ENCODE measurements around the gene S100A2. TPM values are rescaled to one million over a fixed set of nuclear protein-coding genes. Genes with fewer than 3 reads are reported as not detected.

Gene S100A2
- total RNA-seq, 1 experiment from 2014 or later = 373 TPM

GRCh38 chr1:153560771-153561465 is 4.7 kb downstream of the S100A2 start:
- ChIA-PET POLR2A (ENCODE audit: unreplicated experiment) (interaction anchor here (0.7 kb wide), 1 partner anchor 46 kb away, joined by 3 read pairs; no protein-coding TSS in a partner anchor), CTCF (interaction anchor here (0.6 kb wide), 2 partner anchors 53 to 207 kb away, joined by 3 to 5 read pairs; no protein-coding TSS in a partner anchor)
- Histone ChIP-seq H3F3A (ENCODE audit: low read length, unreplicated experiment) (peaks cover 2% of the 10 kb centered on the region), H3K4me1 (ENCODE audit: insufficient read depth, low read length) (peaks cover 31% of the 10 kb centered on the region), H3K9ac (ENCODE audit: low read length) (no peak overlapping the region), H3K4me2 (ENCODE audit: low read length) (no peak overlapping the region), H3K27me3 (ENCODE audit: low read length) (no peaks in the 10 kb centered on the region), H3K4me3 (ENCODE audit: low read length) (no peak overlapping the region), H3K27ac (ENCODE audit: low read length) (no peak overlapping the region), H3K79me2 (ENCODE audit: low read length) (peaks cover 34% of the 10 kb centered on the region), H3K36me3 (ENCODE audit: low read depth, low read length) (no peaks in the 10 kb centered on the region), H3K9me2 (replicated peaks; ENCODE audit: low read length) (no peaks in the 10 kb centered on the region), H2AFZ (ENCODE audit: low read length) (no peak overlapping the region), H3K9me3 (ENCODE audit: low read length) (no peaks in the 10 kb centered on the region), H4K20me1 (ENCODE audit: low read length) (no peaks in the 10 kb centered on the region)
- BruUV-seq (replicated peaks) = no TSS peak
- no peak for ATAC-seq
- no peak for DNase-seq
- intact Hi-C loops (cut with micrococcal nuclease) = no loop called here
- no peak for TF ChIP-seq EZH2 (IDR thresholded peaks at IDR 0.05; ENCODE audit: low read length, unreplicated experiment)
- TF ChIP-seq, protein P1, sequence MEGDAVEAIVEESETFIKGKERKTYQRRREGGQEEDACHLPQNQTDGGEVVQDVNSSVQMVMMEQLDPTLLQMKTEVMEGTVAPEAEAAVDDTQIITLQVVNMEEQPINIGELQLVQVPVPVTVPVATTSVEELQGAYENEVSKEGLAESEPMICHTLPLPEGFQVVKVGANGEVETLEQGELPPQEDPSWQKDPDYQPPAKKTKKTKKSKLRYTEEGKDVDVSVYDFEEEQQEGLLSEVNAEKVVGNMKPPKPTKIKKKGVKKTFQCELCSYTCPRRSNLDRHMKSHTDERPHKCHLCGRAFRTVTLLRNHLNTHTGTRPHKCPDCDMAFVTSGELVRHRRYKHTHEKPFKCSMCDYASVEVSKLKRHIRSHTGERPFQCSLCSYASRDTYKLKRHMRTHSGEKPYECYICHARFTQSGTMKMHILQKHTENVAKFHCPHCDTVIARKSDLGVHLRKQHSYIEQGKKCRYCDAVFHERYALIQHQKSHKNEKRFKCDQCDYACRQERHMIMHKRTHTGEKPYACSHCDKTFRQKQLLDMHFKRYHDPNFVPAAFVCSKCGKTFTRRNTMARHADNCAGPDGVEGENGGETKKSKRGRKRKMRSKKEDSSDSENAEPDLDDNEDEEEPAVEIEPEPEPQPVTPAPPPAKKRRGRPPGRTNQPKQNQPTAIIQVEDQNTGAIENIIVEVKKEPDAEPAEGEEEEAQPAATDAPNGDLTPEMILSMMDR (conservative IDR thresholded peaks at IDR 0.05; ENCODE audit: low read depth, low read length) = no peak

DNA sequence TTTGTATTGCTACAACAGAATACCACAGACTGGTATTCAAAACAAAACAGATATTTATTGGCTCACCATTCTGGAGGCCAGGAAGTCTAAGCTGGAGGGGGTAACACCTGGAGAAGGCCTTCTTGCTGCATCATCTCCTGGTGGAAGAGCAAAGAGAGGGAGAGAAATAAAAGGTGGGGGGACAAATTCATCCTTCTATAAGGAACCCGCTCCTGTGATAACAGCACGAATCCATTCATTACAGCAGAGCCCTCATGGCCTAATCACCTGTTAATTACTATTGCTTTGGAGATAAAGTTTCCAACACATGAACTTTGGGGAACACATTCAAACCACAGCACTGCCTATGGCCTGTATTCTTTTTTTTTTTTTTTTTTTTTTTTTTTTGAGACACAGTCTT is 5.4 kb downstream of the S100A2 start:
- H3K36me3 ChIP-seq (ENCODE audit: low read depth, low read length) = no peaks in the 10 kb centered on the region
- no peaks in the 10 kb centered on the region for H3K9me3 ChIP-seq (ENCODE audit: low read length)
- peaks cover 31% of the 10 kb centered on the region for H3K79me2 ChIP-seq (ENCODE audit: low read length)
- no peak overlapping the region for H2AFZ ChIP-seq (ENCODE audit: low read length)
- H3K4me2 ChIP-seq (ENCODE audit: low read length) = no peak overlapping the region
- DNase-seq (no peak), ATAC-seq (no peak)
- no peaks in the 10 kb centered on the region for H3K9me2 ChIP-seq (replicated peaks; ENCODE audit: low read length)
- no peak overlapping the region for H3K27ac ChIP-seq (ENCODE audit: low read length)
- POLR2A ChIA-PET (ENCODE audit: unreplicated experiment) = interaction anchor here (0.7 kb wide), 1 partner anchor 45 kb away, joined by 3 read pairs; no protein-coding TSS in a partner anchor
- H3K27me3 ChIP-seq (ENCODE audit: low read length) = no peaks in the 10 kb centered on the region
- H3K4me1 ChIP-seq (ENCODE audit: insufficient read depth, low read length) = peaks cover 24% of the 10 kb centered on the region
- TF ChIP-seq EZH2phosphoT487 (IDR thresholded peaks at IDR 0.05; ENCODE audit: borderline replicate concordance, low read length) (no peak), EZH2 (IDR thresholded peaks at IDR 0.05; ENCODE audit: low read length, unreplicated experiment) (no peak)
- TF ChIP-seq, protein P1 (conservative IDR thresholded peaks at IDR 0.05; ENCODE audit: low read depth, low read length) = no peak
- H3K4me3 ChIP-seq (ENCODE audit: low read length) = no peak overlapping the region
- no peaks in the 10 kb centered on the region for H4K20me1 ChIP-seq (ENCODE audit: low read length)
- H3F3A ChIP-seq (ENCODE audit: low read length, unreplicated experiment) = no peaks in the 10 kb centered on the region
- CTCF ChIA-PET = interaction anchor here (0.6 to 1.1 kb wide), 3 partner anchors 50 to 206 kb away, joined by 3 to 5 read pairs (median 3); no protein-coding TSS in a partner anchor
- no TSS peak for BruUV-seq (replicated peaks)
- no peak overlapping the region for H3K9ac ChIP-seq (ENCODE audit: low read length)
- intact Hi-C loops (cut with micrococcal nuclease) = no loop called here

- Histone ChIP-seq H3F3A (ENCODE audit: low read length, unreplicated experiment) (no peaks in the 10 kb centered on the region), H3K9me2 (replicated peaks; ENCODE audit: low read length) (no peaks in the 10 kb centered on the region), H2AFZ (ENCODE audit: low read length) (no peak overlapping the region), H3K27ac (ENCODE audit: low read length) (no peak overlapping the region), H4K20me1 (ENCODE audit: low read length) (no peaks in the 10 kb centered on the region), H3K27me3 (ENCODE audit: low read length) (no peaks in the 10 kb centered on the region), H3K79me2 (ENCODE audit: low read length) (peaks cover 9% of the 10 kb centered on the region; the same call in 1 of the 2 replicates), H3K9me3 (ENCODE audit: low read length) (no peaks in the 10 kb centered on the region), H3K4me3 (ENCODE audit: low read length) (no peak overlapping the region), H3K9ac (ENCODE audit: low read length) (no peak overlapping the region), H3K4me2 (ENCODE audit: low read length) (no peak overlapping the region), H3K36me3 (ENCODE audit: low read depth, low read length) (no peaks in the 10 kb centered on the region), H3K4me1 (ENCODE audit: insufficient read depth, low read length) (peaks cover 5% of the 10 kb centered on the region; the same call in 1 of the 2 replicates)
- CTCF ChIA-PET = interaction anchor here (0.5 to 0.6 kb wide), 2 partner anchors 18 to 227 kb away, joined by 3 to 5 read pairs; no protein-coding TSS in a partner anchor
- intact Hi-C loops (cut with micrococcal nuclease) = no loop called here
- BruUV-seq (replicated peaks) = no TSS peak
- POLR2A ChIA-PET (ENCODE audit: unreplicated experiment) = interaction anchor here (0.6 to 1.1 kb wide), 2 partner anchors 9 to 170 kb away, joined by 7 to 9 read pairs; partner anchors contain the start of gene INTS3
- peak; percentile 18; the same call in 1 of the 2 replicates for ATAC-seq
- TF ChIP-seq, protein P1 (conservative IDR thresholded peaks at IDR 0.05; ENCODE audit: low read depth, low read length) = no peak
- TF ChIP-seq EZH2 (IDR thresholded peaks at IDR 0.05; ENCODE audit: low read length, unreplicated experiment) = no peak
- no peak for TF ChIP-seq EZH2phosphoT487 (IDR thresholded peaks at IDR 0.05; ENCODE audit: borderline replicate concordance, low read length)
- DNase-seq = no peak
These were observed 7.8 kb downstream of the S100A2 start for GRCh38 chr1:153557877-153558276.
